NCI-H69 (cell line): ENCODE results near the gene PHF20.
"Not testable (repeated sequence)": the region's sequence is repeated elsewhere in the genome, so short reads cannot be mapped to it uniquely, and the experiment has no call there.

Experiments
- DNase-seq: peaks from one replicate; lab custom pipeline; 2025; lab: John Stamatoyannopoulos, UW

Gene PHF20

DNA sequence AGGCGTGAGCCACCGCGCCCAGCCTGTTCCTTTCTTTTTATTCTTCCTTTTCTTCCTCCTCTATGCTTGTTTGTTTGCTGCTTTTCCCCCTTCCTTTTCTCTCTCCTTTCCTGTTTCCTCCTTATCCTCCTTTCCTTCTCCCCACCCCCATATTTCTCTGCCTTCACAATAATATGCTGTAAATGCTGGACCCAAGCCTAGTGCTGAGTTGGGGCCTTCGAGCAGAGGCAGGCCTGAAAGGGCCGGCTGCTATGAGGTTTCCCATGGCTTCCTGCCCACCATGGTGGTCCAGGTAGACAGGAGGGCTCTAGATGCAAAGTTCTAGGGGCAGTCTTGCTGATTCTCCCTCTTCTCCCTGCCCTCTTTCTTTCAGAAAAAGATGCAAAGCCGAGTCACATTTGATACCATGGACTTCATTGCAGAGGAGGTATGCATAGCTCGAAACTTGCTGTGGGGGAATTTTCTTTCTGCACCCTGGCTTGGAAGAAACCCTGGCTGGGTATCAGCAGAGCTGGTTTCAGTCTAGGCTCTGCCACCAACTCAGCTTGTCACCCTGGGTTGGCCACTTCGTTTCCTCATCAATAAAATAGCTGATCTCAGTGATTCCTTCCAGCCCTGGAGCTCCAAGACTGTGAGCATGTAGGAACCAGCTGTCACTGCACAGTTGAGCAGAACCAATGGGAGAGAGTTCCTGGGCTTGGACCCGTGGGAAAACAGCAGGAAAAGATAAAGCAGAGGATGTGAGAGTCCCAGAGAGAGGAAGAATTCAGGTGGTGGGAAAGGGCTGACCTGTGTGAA, 204.0 kb downstream of the PHF20 start:
- no peak for DNase-seq

DNA sequence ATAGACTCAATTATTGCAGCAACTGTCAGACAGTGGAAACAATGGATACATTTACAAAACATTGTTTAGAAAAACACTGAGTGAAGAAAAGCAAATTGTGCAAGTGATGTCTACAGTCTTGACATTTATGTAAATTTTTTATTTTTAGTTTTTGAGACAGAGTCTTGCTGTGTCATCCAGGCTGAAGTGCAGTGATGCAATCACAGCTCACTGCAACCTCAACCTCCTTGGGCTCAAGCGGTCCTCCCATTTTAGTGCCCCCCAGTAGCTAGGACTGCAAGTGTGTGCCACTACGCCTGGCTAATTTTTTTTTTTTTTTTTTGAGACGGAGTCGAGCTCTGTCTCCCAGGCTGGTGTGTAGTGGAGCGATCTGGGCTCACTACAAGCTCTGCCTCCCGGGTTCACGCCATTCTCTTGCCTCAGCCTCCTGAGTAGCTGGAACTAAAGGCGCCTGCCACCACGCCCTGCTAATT, 206.3 kb downstream of the PHF20 start:
- DNase-seq: no peak

- DNase-seq: no peak
These were observed 207.7 kb downstream of the PHF20 start for GRCh38 chr20:35979544-35979943.

- DNase-seq: no peak
These were observed 210.2 kb downstream of the PHF20 start for GRCh38 chr20:35981969-35982368.

- no peak for DNase-seq
These were observed 212.6 kb downstream of the PHF20 start for GRCh38 chr20:35984382-35984781.

DNA sequence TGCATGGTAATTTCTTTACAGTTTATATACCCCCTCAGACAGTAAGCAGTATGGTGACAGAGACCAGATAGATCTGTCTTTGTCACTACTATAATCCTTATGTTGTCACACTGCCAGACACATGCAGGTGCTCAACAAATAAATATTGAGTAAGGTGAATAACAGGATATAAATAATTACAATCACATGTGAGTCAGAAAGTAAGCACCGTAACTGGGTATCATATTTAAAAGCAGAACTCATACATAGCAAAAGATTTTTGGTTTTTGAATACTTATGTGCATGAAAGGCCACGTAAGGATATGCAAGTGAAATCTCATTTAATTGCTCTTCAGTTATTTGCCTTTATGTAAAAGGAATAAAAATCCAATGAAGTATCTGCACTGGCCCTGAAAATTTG, 214.0 kb downstream of the PHF20 start:
- peak; percentile 30 for DNase-seq

GRCh38 chr20:35988910-35989463, 217.2 kb downstream of the PHF20 start:
- DNase-seq: no peak

- DNase-seq: peak; percentile 51
These were observed 219.4 kb downstream of the PHF20 start for GRCh38 chr20:35991142-35991771.

DNA sequence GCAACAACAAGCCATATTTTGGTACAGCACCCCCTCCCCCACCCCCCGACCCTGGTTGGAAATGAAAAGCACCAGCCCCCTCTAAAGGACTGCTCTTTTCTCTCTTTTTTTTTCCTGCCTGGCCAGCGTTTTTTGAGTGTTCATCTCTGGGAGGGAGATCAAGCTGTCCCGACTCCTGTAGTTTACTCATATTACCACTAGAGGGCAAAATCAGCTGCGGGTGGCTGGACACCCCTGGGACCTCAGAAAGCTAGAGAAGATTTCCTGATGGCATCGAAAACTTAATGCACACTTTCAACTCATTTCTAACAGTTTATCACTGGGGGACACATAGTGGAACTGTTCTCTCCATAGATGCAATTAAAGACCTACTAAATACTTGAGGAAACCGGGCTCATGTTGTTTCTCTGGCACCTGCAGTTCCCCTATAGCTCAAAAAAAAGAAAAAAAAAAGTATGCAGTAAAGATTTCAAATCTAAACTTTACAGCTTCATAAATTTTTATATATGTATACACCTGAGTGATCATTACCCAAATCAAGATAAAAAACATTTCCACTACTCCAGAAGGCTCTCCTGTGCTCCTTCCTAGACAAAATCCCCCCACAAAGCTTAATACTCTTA, 221.0 kb downstream of the PHF20 start:
- peak; percentile 82 for DNase-seq

- peak; percentile 90 for DNase-seq
These were observed 223.2 kb downstream of the PHF20 start for GRCh38 chr20:35994994-35995453.

GRCh38 chr20:35996492-35996891, 224.7 kb downstream of the PHF20 start:
- DNase-seq: not testable (repeated sequence)
